ENCODE measurements around the gene TBC1D32.
A peak's percentile ranks its signal among the peaks of the same experiment; 100 is the strongest.
"Not testable (repeated sequence)": the region's sequence is repeated elsewhere in the genome, so short reads cannot be mapped to it uniquely, and the experiment has no call there.

The TBC1D32 gene

DNA sequence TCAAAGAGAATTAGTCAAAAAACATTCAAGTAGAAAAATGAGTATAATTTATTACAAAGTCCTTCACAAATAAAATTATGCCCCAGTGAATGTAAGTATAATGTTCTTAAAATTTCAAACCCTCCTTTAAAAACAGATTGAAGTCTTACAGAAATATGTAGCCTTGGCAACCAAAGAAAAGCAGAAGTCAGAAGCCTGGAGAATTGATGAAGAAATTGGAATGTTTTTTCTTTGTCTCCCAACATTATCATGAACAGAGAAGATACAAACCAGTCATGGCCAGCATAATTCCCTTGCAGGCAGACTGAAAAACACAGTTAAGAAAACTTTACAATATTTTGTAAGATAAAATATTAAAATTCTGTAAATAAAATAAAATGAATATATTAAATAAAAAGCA lies 221.9 kb downstream of the TBC1D32 start:
- no peak for DNase-seq (ENCODE audit: low read depth)

- DNase-seq (ENCODE audit: low read depth): no peak
Observed at GRCh38 chr6:121110733-121111132, 223.5 kb downstream of the TBC1D32 start.

GRCh38 chr6:121106962-121107361 lies 227.3 kb downstream of the TBC1D32 start:
- no peak for DNase-seq (ENCODE audit: low read depth)

DNA sequence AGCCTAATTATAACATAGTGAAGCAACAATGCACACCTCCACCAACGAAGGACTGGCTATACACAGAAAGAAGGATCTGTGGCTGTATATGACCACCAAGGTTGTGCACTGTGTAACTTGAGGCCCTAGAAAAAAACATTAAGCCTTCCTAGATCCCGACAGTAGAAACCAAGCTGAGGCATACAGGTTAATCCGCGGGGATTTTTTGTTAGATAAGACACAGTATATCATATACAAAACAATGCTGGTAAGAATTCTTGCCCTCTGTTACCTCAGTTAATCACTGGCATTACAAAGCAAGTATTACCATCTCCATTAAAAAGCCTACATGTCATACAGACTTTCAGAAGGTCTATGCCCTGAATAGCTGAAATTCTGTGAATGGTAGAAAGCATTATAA lies 228.8 kb downstream of the TBC1D32 start:
- DNase-seq (ENCODE audit: low read depth): no peak

DNA sequence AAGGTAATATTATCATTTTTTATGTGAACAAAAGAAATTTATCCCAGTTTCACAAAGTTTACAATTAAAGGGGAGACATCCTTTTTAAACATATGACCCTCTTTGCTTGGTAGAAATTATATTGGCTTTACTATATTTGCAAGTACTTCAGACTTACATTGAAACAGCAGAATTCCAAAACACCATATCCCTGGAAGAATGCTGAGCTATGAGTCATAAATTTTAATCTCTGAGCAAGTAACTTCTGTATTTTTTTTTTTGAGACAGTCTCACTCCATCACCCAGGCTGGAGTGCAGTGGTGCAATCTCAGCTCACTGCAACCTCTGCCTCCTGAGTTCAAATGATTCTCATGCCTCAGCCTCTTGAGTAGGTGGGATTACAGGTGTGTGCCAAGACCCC lies 240.4 kb downstream of the TBC1D32 start:
- DNase-seq (ENCODE audit: low read depth): peak; percentile 9

GRCh38 chr6:121090492-121090891 lies 243.8 kb downstream of the TBC1D32 start:
- no peak for DNase-seq (ENCODE audit: low read depth)

DNA sequence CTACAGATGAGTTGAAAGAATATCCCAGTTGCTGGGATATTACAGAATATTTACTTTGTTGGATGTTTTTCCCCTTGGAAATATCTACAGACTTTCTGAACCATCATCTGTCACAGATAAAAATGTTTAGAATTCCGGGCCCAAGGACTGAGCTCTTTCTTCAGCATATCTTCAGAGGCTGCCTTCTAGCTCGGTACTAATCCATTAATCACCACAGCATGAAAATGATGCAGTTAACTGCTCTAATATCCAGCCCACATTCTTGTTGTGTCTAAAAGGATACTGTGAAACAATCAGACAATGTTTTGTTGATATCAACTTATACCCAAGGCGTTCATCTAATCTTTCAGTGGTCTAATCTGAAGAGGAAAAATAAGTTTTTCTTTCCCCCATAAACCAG lies 247.4 kb downstream of the TBC1D32 start:
- DNase-seq (ENCODE audit: low read depth): no peak

DNA sequence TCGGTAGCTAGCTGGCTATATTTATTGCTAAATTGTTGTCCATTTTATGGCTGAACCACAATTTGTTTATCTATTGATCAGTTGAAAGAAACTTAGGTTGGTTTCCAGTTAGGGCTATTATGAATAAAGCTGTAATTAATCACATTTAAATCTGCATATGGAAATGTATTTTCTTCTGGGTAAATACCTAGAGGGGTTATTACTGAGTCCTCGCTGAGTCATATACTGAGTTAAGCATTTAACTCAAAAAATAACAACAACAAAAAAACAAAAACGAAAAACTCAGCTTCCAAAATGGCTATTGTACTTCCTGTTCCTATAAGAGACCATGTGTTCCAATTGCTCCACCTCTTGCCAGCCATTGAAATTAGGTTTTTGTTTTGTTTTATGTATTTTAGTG lies 258.2 kb downstream of the TBC1D32 start:
- DNase-seq (ENCODE audit: low read depth): no peak

DNA sequence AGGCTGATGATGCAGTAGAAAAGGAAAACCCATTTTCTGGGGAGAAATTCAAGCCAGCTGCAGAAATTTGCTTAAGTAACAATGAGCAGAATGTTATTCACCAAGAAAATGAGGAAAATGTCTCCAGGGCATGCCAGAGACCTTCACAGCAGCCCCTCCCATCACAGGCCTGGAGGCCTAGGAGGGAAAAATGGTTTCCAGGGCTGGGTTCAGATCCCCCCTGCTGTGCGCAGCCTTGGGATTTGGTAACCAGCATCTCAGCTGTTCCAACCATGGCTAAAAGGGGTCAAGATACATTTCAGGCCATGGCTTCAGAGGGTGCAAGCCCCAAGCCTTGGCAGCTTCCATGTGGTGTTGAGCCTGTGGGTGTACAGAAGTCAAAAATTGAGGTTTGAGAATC lies 265.5 kb downstream of the TBC1D32 start:
- DNase-seq (ENCODE audit: low read depth): not testable (repeated sequence)

DNA sequence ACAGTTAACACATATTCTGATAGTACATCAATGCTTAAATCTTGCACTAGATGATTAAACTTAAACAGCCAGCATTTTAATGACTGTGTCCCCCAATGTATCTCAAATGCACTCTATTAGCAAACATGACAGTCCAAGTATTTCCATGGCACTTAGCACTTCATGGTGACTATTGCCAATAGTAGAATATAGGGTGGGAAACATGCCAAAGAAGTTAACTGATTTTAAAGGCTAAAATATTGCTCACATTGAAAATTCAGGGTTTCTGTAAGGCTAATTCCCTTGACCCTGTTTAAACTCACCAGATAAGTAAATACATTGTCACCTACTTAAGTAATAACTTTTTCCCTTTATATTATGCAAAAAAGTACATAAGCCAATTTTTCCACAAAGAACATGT lies 266.9 kb downstream of the TBC1D32 start:
- no peak for DNase-seq (ENCODE audit: low read depth)

DNA sequence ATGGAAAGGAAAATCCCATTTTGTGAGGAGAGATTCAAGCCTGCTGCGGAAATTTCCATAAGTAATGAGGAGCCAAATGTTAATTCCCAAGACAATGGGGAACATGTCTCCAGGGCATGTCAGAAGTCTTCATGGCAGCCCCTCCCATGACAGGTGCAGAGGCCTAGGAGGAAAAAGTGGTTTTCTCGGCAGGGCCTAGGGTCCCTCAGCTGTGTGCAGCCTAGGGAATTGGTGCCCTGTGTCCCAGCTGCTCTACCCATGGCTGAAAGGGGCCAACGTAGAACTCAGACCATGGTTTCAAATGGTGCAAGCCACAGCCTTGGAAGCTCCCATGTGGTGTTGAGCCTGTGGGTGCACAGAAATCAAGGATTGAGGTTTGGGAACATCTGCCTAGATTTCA lies 269.9 kb downstream of the TBC1D32 start:
- DNase-seq (ENCODE audit: low read depth): no peak

- peak; percentile 21 for DNase-seq (ENCODE audit: low read depth)
Observed at GRCh38 chr6:121055572-121056163, 278.6 kb downstream of the TBC1D32 start.

DNA sequence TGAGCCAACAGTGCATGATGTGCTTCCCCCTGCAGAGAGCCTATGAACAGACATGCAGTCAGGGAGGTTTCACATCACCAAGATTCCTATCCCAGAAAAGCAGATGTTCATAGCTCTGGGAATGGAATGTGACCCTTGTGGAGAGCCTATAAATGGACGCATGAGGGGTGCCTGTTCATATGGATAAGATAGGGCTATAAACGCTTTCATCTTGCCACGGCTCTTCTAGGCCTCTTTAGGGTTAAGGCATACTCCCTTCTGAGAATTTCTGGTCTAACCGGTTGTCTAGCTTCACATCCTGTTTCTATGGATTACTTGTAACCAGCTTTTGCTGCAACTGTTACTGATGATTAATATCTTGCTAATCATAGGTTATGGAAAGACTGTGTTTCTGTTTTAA lies 285.7 kb downstream of the TBC1D32 start:
- DNase-seq (ENCODE audit: low read depth): not testable (repeated sequence)

- DNase-seq (ENCODE audit: low read depth): not testable (repeated sequence)
Observed at GRCh38 chr6:121044905-121045304, 289.4 kb downstream of the TBC1D32 start.

- DNase-seq (ENCODE audit: low read depth): not testable (repeated sequence)
Observed at GRCh38 chr6:121043706-121044105, 290.6 kb downstream of the TBC1D32 start.

DNA sequence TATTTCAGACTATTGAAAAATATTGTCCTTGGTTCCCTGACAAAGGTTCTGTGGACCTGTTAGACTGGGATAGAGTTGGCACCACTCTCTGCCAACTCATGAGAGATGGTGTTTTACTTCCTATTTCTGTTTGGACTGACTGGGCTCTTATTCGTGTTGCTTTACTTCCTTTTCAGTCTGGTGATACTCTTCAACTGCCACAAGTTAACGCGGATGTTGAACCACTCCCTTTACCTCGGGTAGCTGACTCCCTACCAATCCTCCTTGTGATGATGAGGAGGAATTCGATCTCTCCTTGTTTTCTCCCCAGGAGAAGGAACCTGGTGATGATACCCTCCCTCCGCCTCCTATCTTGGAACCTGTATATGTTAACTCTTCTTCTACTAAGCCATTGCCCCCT lies 291.1 kb downstream of the TBC1D32 start:
- DNase-seq (ENCODE audit: low read depth): not testable (repeated sequence)

- no peak for DNase-seq (ENCODE audit: low read depth)
Observed at GRCh38 chr6:121042766-121043165, 291.5 kb downstream of the TBC1D32 start.

GRCh38 chr6:121040831-121041230 lies 293.4 kb downstream of the TBC1D32 start:
- DNase-seq (ENCODE audit: low read depth): no peak

- no peak for DNase-seq (ENCODE audit: low read depth)
Observed at GRCh38 chr6:121033091-121033490, 301.2 kb downstream of the TBC1D32 start.

DNA sequence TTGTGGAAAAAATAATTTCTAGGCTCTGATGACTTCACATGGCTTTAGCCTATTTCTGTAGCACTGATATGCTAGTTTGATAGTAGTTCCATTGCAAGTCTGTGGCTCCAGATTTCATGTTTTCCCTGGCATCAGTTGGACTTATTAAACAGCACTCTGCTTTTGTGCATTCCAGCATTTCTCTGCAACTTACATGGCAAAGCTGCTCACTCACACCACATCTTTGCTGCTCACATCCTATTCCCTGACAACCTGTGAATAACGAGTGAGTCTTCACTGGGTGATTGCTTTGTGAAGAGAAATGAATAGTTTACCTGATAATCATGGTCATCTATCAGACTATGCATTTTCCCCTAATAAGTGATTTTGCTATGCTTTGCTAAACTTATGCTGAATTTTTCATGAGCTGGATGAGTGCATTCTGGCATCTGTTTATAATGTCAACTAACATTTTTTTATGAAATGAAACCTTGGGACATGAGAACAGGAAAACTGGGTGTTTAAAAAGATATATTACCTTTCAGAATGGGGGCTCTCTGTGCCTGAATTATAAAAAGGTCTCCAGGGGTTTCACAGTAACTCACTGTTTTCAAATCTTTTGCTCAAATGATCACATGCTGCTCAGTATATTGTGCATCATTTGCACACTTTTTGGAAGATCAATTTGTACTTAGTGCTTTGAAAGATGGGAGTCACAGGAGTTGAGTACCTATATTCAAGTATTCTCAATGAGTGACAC lies 301.8 kb downstream of the TBC1D32 start:
- DNase-seq (ENCODE audit: low read depth): no peak
